ENCODE data around the gene FOXF2. TPM values are rescaled to one million over a fixed set of nuclear protein-coding genes. Genes with fewer than 3 reads are reported as not detected.

FOXF2 gene
- total and polyA plus RNA-seq, 12 donors, result 0.06 to 1.9 (median 0.51) TPM; not detected in 1

DNA sequence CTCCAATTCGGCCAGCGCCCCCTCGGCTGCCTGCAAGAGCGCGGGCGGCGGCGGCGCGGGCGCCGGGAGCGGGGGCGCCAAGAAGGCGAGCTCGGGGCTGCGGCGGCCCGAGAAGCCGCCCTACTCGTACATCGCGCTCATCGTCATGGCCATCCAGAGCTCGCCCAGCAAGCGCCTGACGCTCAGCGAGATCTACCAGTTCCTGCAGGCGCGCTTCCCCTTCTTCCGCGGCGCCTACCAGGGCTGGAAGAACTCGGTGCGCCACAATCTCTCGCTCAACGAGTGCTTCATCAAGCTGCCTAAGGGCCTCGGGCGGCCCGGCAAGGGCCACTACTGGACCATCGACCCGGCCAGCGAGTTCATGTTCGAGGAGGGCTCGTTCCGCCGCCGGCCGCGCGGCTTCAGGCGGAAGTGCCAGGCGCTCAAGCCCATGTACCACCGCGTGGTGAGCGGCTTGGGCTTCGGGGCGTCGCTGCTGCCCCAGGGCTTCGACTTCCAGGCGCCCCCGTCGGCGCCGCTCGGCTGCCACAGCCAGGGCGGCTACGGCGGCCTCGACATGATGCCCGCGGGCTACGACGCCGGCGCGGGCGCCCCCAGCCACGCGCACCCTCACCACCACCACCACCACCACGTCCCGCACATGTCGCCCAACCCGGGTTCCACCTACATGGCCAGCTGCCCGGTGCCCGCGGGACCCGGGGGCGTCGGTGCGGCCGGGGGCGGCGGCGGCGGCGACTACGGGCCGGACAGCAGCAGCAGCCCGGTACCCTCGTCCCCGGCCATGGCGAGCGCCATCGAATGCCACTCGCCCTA is 963 bp downstream of the FOXF2 start:
- Histone ChIP-seq H3K27me3 (peaks cover 78% of the 10 kb centered on the region), H3K36me3 (replicated peaks in 1 of 2) (no peaks in the 10 kb centered on the region), H3K27ac (peak overlapping the region in 1 of 5 donors; percentile 40), H3K4me3 (peak overlapping the region in 1 of 4 donors; percentile 48), H3K4me1 (replicated peaks in 1 of 2) (no peaks in the 10 kb centered on the region), H3K9me3 (replicated peaks in 1 of 3) (no peaks in the 10 kb centered on the region)
- TF ChIP-seq POLR2A (IDR thresholded peaks at IDR 0.05), result no peak
- TF ChIP-seq, protein P1, sequence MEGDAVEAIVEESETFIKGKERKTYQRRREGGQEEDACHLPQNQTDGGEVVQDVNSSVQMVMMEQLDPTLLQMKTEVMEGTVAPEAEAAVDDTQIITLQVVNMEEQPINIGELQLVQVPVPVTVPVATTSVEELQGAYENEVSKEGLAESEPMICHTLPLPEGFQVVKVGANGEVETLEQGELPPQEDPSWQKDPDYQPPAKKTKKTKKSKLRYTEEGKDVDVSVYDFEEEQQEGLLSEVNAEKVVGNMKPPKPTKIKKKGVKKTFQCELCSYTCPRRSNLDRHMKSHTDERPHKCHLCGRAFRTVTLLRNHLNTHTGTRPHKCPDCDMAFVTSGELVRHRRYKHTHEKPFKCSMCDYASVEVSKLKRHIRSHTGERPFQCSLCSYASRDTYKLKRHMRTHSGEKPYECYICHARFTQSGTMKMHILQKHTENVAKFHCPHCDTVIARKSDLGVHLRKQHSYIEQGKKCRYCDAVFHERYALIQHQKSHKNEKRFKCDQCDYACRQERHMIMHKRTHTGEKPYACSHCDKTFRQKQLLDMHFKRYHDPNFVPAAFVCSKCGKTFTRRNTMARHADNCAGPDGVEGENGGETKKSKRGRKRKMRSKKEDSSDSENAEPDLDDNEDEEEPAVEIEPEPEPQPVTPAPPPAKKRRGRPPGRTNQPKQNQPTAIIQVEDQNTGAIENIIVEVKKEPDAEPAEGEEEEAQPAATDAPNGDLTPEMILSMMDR (IDR thresholded peaks at IDR 0.05), result no peak
- WGBS, 4 donors, result 0 to 1% (median 1%) methylated on average over 9 to 106 of the region's 106 CpGs; no CpG with 5 or more reads in 1 of the 4 donors
- peak in 1 of 7 donors; percentile 10 for DNase-seq
- intact Hi-C loops (cut with DNase I), result loop anchor here in 1 of 2 donors (5.0 kb wide), 1 partner anchor 588 kb away; no protein-coding TSS in a partner anchor

DNA sequence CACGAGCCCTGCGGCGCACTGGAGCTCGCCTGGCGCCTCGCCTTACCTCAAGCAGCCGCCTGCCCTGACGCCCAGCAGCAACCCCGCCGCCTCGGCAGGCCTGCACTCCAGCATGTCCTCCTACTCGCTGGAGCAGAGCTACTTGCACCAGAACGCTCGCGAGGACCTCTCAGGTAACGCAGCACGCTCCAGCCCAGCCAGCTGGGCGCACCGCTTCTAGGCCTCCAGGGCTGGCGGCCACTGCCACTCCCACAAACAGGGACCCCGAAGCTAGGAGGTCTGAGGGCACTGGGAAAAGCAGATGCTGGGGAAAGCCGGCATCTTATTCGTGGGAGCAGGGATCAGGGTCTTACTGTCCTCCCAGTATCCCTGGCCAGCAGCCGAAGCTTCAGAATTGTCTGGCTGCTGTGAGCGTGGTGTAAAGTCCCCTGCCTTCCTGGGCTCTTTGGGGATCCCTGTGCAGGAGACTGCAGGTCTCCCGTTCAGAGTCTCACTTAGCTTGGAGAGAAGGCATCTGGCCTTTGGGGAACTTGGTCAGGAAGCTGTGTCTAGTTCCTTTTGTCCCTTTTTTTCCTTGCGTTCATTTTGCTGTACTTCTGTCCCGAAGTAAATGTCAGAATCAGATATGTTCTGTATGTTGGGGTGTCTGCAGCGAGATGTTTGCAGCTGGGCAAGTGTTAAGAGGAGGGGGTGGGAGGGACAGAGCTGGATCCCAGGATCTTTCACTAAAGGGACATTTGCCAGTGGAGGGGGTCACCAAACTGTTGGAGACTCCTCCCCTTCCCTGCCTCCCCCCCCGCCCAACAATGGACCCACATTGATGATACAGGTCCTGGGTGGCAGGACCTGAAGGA is 1.8 kb downstream of the FOXF2 start:
- peaks cover 78% of the 10 kb centered on the region for H3K27me3 ChIP-seq
- 10 to 13% (median 12%) methylated on average over 10 to 30 of the region's 30 CpGs for WGBS, 4 donors
- H3K4me1 ChIP-seq (replicated peaks in 1 of 2), result no peaks in the 10 kb centered on the region
- no peaks in the 10 kb centered on the region for H3K36me3 ChIP-seq (replicated peaks in 1 of 2)
- DNase-seq, result no peak
- H3K27ac ChIP-seq, result no peak overlapping the region
- intact Hi-C loops (cut with DNase I), result loop anchor here in 1 of 2 donors (5.0 kb wide), 1 partner anchor 589 kb away; no protein-coding TSS in a partner anchor
- TF ChIP-seq, protein P1 (IDR thresholded peaks at IDR 0.05), result no peak
- TF ChIP-seq POLR2A (IDR thresholded peaks at IDR 0.05), result no peak
- H3K9me3 ChIP-seq (replicated peaks in 1 of 3), result no peaks in the 10 kb centered on the region
- H3K4me3 ChIP-seq, result peak overlapping the region in 1 of 4 donors; percentile 48

DNA sequence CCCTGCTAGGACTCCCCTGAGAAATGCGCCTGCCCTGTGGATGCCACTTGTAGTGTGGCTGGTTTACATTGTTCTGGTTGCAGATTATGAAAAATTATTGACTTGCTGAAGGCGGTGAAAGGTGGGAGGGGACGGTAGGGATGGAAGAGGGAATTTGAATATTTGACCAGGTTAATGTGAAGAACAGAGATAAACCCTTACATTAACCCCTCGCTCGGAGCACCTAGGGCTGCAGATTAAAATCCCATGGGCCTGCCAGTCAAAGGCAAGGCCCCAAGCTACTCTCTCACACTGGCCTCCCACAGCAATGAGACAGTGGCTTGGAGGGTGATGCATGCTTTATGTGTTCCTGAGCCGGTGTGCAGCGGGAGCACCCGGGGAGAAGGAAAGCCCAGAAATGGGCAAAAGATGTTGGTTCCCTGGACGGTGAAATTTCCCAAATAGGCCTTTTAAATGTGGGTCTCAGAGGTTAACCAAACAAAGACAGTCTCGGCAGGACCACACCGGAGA is 2.5 kb downstream of the FOXF2 start:
- no peaks in the 10 kb centered on the region for H3K4me1 ChIP-seq (replicated peaks in 1 of 2)
- H3K27ac ChIP-seq, result no peak overlapping the region
- H3K27me3 ChIP-seq, result peaks cover 78% of the 10 kb centered on the region
- TF ChIP-seq, protein P1 (IDR thresholded peaks at IDR 0.05), result no peak
- TF ChIP-seq POLR2A (IDR thresholded peaks at IDR 0.05), result no peak
- H3K36me3 ChIP-seq (replicated peaks in 1 of 2), result no peaks in the 10 kb centered on the region
- DNase-seq, result no peak
- intact Hi-C loops (cut with DNase I), result loop anchor here in 1 of 2 donors (5.0 kb wide), 1 partner anchor 590 kb away; no protein-coding TSS in a partner anchor
- H3K9me3 ChIP-seq (replicated peaks in 1 of 3), result no peaks in the 10 kb centered on the region
- 42 to 53% (median 46%) methylated on average over 11 of the region's 11 CpGs for WGBS, 4 donors
- H3K4me3 ChIP-seq, result no peak overlapping the region

Data from adrenal gland (tissue), 12 donors.